ENCODE results near the gene THRB. TPM values are rescaled to one million over a fixed set of nuclear protein-coding genes. Genes with fewer than 3 reads are reported as not detected.

THRB gene
- polyA plus RNA-seq, 1 experiment = 0.83 TPM

GRCh38 chr3:24393316-24393715 lies 101.3 kb downstream of the THRB start:
- TF ChIP-seq CTCF (IDR thresholded peaks at IDR 0.05; ENCODE audit: insufficient read depth, low read depth, low read length) = no peak

GRCh38 chr3:24390169-24391130 lies 104.2 kb downstream of the THRB start:
- CTCF ChIA-PET = interaction anchor here (0.6 kb wide), 1 partner anchor 13 kb away, joined by 3 read pairs; no protein-coding TSS in a partner anchor

More at GRCh38 chr3:24393316-24393715, 101.3 kb downstream of the THRB start:
- POLR2A ChIA-PET = no interaction called here
- CTCF ChIA-PET = no interaction called here
- no peaks in the 10 kb centered on the region for H3K36me3 ChIP-seq (ENCODE audit: control insufficient read depth, insufficient read depth, low read length)
- no peak overlapping the region for H3K4me3 ChIP-seq (ENCODE audit: low read depth, low read length)
- DNase-seq (ENCODE audit: low read depth) = no peak
- no peaks in the 10 kb centered on the region for H3K27me3 ChIP-seq (ENCODE audit: control insufficient read depth, insufficient read depth, low read length)

GRCh38 chr3:24389108-24390090 lies 105.3 kb downstream of the THRB start:
- no peak for DNase-seq (ENCODE audit: low read depth)
- no peaks in the 10 kb centered on the region for H3K36me3 ChIP-seq (ENCODE audit: control insufficient read depth, insufficient read depth, low read length)
- H3K4me3 ChIP-seq (ENCODE audit: low read depth, low read length) = no peak overlapping the region
- ChIA-PET CTCF (no interaction called here), POLR2A (no interaction called here)
- no peak for TF ChIP-seq CTCF (IDR thresholded peaks at IDR 0.05; ENCODE audit: insufficient read depth, low read depth, low read length)
- no peaks in the 10 kb centered on the region for H3K27me3 ChIP-seq (ENCODE audit: control insufficient read depth, insufficient read depth, low read length)

More at GRCh38 chr3:24390169-24391130, 104.2 kb downstream of the THRB start:
- Histone ChIP-seq H3K27me3 (ENCODE audit: control insufficient read depth, insufficient read depth, low read length) (no peaks in the 10 kb centered on the region), H3K4me3 (ENCODE audit: low read depth, low read length) (no peak overlapping the region), H3K36me3 (ENCODE audit: control insufficient read depth, insufficient read depth, low read length) (no peaks in the 10 kb centered on the region)
- no peak for TF ChIP-seq CTCF (IDR thresholded peaks at IDR 0.05; ENCODE audit: insufficient read depth, low read depth, low read length)
- POLR2A ChIA-PET = no interaction called here
- no peak for DNase-seq (ENCODE audit: low read depth)

GRCh38 chr3:24388611-24389010 lies 106.0 kb downstream of the THRB start:
- POLR2A ChIA-PET = no interaction called here
- no peak overlapping the region for H3K4me3 ChIP-seq (ENCODE audit: low read depth, low read length)
- H3K36me3 ChIP-seq (ENCODE audit: control insufficient read depth, insufficient read depth, low read length) = no peaks in the 10 kb centered on the region
- TF ChIP-seq CTCF (IDR thresholded peaks at IDR 0.05; ENCODE audit: insufficient read depth, low read depth, low read length) = no peak
- CTCF ChIA-PET = no interaction called here
- no peaks in the 10 kb centered on the region for H3K27me3 ChIP-seq (ENCODE audit: control insufficient read depth, insufficient read depth, low read length)
- DNase-seq (ENCODE audit: low read depth) = no peak

- no peak for DNase-seq (ENCODE audit: low read depth)
Measured at GRCh38 chr3:24388159-24388558, 106.5 kb downstream of the THRB start.

More at GRCh38 chr3:24388159-24388558, 106.5 kb downstream of the THRB start:
- Histone ChIP-seq H3K27me3 (ENCODE audit: control insufficient read depth, insufficient read depth, low read length) (no peaks in the 10 kb centered on the region), H3K4me3 (ENCODE audit: low read depth, low read length) (no peak overlapping the region), H3K36me3 (ENCODE audit: control insufficient read depth, insufficient read depth, low read length) (no peaks in the 10 kb centered on the region)
- TF ChIP-seq CTCF (IDR thresholded peaks at IDR 0.05; ENCODE audit: insufficient read depth, low read depth, low read length) = no peak
- ChIA-PET CTCF (interaction anchor here (0.9 kb wide), 1 partner anchor 171 kb away, joined by 3 read pairs; no protein-coding TSS in a partner anchor), POLR2A (no interaction called here)
